Mammary epithelial cell (primary cell): Measurements from ENCODE around the gene SKAP2.

Experiments used
- CTCF ChIP-seq, 2 donors: IDR thresholded peaks in 1 of 2; conservative IDR thresholded peaks in 1 of 2; 2 replicates each; pipeline ENCODE4 v1.5.1; 2011 to 2012; ENCODE audit warnings: inconsistent platforms in 2 of 2, low read length in 2 of 2, mild to moderate bottlenecking in 2 of 2, control low read depth in 1 of 2, low read depth in 1 of 2; ENCODE audit not compliant: insufficient read depth in 1 of 2; ENCODE audit errors: extremely low read depth in 1 of 2
- EZH2 ChIP-seq: IDR thresholded peaks from 2 replicates; pipeline ENCODE4 v1.6.1; 2012; ENCODE audit warnings: low read length, inconsistent platforms, borderline replicate concordance

GRCh38 chr7:26815426-26815825 lies 49.0 kb downstream of the SKAP2 start:
- TF ChIP-seq CTCF (conservative IDR thresholded peaks at IDR 0.05 in 1 of 2, IDR thresholded peaks at IDR 0.05 in 1 of 2; ENCODE audit: extremely low read depth in 1 of 2, insufficient read depth in 1 of 2, low read depth in 1 of 2, low read length in 2 of 2) (no peak), EZH2 (no peak)
